GM12874 (cell line): Measurements from ENCODE around the gene IDI1.

Experiments
- TF ChIP-seq, protein P1 (sequence below): IDR thresholded peaks from 2 replicates; pipeline ENCODE4 v1.5.1; 2011; ENCODE audit warnings: low read depth, mild to moderate bottlenecking, control low read depth, low read length, moderate library complexity; ENCODE audit not compliant: insufficient read depth

Gene IDI1

DNA sequence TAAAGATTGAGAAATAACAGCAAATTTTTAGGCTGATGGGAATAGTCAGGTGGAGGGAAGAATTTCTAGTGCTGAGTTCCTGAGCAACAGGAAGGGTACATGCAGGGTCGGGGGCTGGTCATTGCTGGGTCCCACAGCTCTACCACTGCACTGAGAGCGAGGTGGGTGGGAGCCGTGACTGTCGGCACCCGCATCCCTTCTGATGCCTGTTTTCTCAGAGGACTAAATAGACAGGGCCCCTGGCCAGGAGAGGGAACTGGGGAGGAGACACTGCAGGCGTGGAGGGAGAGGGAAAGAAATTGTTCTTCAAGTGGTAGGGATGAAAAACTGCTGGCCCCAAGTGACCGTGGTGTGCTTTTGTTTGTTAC lies 53.4 kb downstream of the IDI1 start:
- TF ChIP-seq, protein P1, sequence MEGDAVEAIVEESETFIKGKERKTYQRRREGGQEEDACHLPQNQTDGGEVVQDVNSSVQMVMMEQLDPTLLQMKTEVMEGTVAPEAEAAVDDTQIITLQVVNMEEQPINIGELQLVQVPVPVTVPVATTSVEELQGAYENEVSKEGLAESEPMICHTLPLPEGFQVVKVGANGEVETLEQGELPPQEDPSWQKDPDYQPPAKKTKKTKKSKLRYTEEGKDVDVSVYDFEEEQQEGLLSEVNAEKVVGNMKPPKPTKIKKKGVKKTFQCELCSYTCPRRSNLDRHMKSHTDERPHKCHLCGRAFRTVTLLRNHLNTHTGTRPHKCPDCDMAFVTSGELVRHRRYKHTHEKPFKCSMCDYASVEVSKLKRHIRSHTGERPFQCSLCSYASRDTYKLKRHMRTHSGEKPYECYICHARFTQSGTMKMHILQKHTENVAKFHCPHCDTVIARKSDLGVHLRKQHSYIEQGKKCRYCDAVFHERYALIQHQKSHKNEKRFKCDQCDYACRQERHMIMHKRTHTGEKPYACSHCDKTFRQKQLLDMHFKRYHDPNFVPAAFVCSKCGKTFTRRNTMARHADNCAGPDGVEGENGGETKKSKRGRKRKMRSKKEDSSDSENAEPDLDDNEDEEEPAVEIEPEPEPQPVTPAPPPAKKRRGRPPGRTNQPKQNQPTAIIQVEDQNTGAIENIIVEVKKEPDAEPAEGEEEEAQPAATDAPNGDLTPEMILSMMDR = no peak

DNA sequence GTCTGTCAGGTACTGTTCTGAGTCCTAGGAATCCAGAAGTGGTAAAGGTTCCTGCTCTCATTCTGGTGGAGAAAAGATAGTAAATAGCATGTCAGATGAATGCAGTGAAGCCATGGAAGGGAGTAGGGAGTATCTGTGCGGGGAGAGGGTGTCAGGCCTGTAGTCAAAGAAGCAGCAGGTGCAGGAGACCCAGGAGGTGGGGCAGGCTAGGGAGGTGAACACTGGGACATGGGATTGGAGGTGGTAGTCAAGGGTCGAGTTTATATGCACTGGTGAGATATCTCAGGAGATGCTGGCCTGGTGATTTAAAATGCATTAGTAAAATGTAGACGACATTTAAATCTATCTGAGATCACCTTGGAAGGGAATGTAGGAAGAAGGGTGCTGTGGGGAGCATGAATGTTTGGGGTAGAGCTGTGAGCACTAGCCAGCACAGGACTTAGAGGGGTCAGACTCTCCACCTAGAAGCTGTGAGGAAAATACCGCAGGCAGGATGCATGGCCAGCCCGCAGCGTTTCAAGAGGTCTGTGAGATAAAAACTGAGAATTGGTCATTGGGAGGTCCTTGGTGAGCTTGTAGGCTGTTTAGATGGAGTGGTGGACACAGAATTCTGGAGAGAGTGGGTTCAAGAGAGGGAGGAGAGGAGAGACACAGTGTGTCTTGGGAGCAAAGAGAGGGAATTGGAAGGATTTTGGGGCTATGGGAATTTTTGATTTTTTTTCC lies 53.9 kb downstream of the IDI1 start:
- TF ChIP-seq, protein P1 = no peak

DNA sequence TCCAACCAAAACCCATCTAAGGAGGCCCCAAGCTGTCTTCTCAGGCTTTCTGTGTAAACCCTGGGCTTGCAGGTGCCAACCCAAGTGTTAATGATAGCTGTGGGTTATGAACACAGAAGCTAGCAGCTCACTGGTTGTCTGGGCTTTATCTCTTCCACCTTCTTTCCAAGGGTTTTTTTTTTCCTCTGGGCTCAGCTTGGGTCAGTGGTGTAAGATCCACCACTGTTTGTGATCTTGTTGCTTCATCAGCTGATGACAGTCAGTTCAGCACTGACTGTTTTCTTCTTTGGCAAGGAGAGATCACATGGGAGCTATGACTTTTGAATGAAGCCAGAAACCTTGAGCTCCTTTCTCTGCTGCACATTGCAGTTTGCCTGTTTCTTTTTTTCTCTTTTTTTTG lies 56.0 kb downstream of the IDI1 start:
- TF ChIP-seq, protein P1 = no peak

DNA sequence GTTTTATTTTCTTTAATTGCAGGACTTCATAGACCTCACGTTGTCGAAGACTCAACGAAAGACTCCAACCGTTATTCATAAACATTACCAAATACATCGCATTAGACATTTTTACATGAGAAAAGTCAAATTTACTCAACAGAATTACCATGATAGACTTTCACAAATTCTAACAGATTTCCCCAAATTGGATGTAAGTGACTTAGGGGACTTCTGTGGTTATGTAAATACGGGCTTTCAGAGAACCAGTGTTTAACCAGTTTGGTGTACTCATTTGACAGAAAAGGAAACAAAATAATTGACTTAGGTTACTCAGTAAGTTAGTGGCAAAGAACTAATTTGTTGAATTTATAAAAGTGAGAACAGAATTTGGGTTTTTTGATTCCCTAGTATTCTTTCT lies 56.5 kb downstream of the IDI1 start:
- TF ChIP-seq, protein P1 = no peak

DNA sequence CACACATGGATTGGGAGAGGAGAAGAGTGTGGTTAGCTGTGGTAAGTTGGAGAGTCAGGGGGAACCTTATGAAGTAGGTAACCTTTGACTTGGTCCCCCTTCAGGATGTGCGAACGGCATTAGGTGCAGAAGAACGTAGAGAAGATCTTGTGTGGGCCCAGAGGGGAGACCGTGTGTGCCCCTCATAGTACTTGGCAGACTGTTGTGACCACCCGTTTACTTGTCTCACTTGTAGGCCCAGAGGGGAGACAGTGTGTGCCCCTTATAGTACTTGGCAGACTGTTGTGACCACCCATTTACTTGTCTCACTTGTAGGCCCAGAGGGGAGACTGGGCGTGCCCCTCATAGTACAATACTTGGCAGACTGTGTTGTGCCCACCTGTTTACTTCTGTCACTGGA lies 58.1 kb downstream of the IDI1 start:
- TF ChIP-seq, protein P1 = no peak
